SK-N-SH (cell line): Measurements from ENCODE around the gene NFAT5. TPM values are rescaled to one million over a fixed set of nuclear protein-coding genes. Genes with fewer than 3 reads are reported as not detected.

Experiments
- CTCF ChIA-PET: fragments of 300-600, 350-600 bp; formaldehyde crosslinking; extraction: SDS; loops from one replicate; lab custom pipeline; 2021; lab: Yijun Ruan, JAX
- POLR2A ChIA-PET: fragments of 350-600 bp; sonication (Branson Sonifier 250); formaldehyde crosslinking; extraction: SDS; loops from one replicate; lab custom pipeline; 2020; ENCODE audit warnings: antibody characterized with exemption, inconsistent platforms; lab: Yijun Ruan, JAX
- DNase-seq: peaks from one replicate; pipeline ENCODE4 v3.0.0; 2012
- H2AFZ ChIP-seq: fragments of 200-600 bp; sonication (generic); 2 replicates; pipeline ENCODE4 v1.8.1; 2016; ENCODE audit warnings: antibody characterized with exemption, mild to moderate bottlenecking, low read depth
- H3F3A ChIP-seq: fragments of 200-600 bp; sonication (generic); replicated peaks from 2 replicates; pipeline ENCODE3; 2016; ENCODE audit warnings: antibody characterized with exemption, mild to moderate bottlenecking; ENCODE audit not compliant: insufficient read depth
- H3K27ac ChIP-seq, 2 experiments: fragments of 200-500 bp in 1 of 2; fragments of 200-600 bp in 1 of 2; sonication (Bioruptor generic) in 1 of 2; sonication (generic), shearing (Covaris generic) in 1 of 2; 2 replicates each; pipeline versions ENCODE4 v1.5.1 to v1.6.1; 2014 to 2016; ENCODE audit warnings: low read depth in 2 of 2, inconsistent platforms in 1 of 2, low read length in 1 of 2, mild to moderate bottlenecking in 1 of 2, mixed read lengths in 1 of 2
- H3K27me3 ChIP-seq: fragments of 200-600 bp; sonication (generic), shearing (Covaris generic); 2 replicates; pipeline ENCODE4 v1.6.1; 2016; ENCODE audit warnings: mixed run types; ENCODE audit not compliant: insufficient read depth
- H3K36me3 ChIP-seq, 2 experiments: fragments of 200-500 bp in 1 of 2; fragments of 200-600 bp in 1 of 2; sonication (Bioruptor generic) in 1 of 2; sonication (generic) in 1 of 2; replicated peaks in 1 of 2; 2 replicates each; pipeline versions ENCODE3 to v1.5.1; 2014 to 2016; ENCODE audit warnings: low read length in 1 of 2, mild to moderate bottlenecking in 1 of 2; ENCODE audit not compliant: insufficient read depth in 2 of 2, control insufficient read depth in 1 of 2
- H3K4me1 ChIP-seq, 2 experiments: fragments of 200-500 bp in 1 of 2; fragments of 200-600 bp in 1 of 2; sonication (Bioruptor generic) in 1 of 2; sonication (generic), shearing (Covaris generic) in 1 of 2; 2 replicates each; pipeline versions ENCODE4 v1.5.1 to v1.6.1; 2014 to 2016; ENCODE audit warnings: low read depth in 1 of 2, low read length in 1 of 2, mixed run types in 1 of 2; ENCODE audit not compliant: insufficient read depth in 2 of 2, control insufficient read depth in 1 of 2
- H3K4me2 ChIP-seq: fragments of 200-600 bp; sonication (generic), shearing (Covaris generic); 2 replicates; pipeline ENCODE4 v1.6.1; 2017; ENCODE audit warnings: mixed run types
- H3K4me3 ChIP-seq, 2 experiments: fragments of 200-500 bp in 1 of 2; fragments of 200-600 bp in 1 of 2; sonication (Bioruptor generic) in 1 of 2; sonication (generic), shearing (Covaris generic) in 1 of 2; 2 replicates each; pipeline versions ENCODE4 v1.5.1 to v1.8.1; 2014 to 2016; ENCODE audit warnings: low read depth in 2 of 2, inconsistent platforms in 1 of 2, low read length in 1 of 2, mild to moderate bottlenecking in 1 of 2, mixed read lengths in 1 of 2, moderate library complexity in 1 of 2
- H3K79me2 ChIP-seq: fragments of 200-600 bp; sonication (generic); 2 replicates; pipeline ENCODE4 v1.8.1; 2017; ENCODE audit warnings: mild to moderate bottlenecking; ENCODE audit not compliant: insufficient read depth
- H3K9ac ChIP-seq: fragments of 200-600 bp; sonication (generic); 2 replicates; pipeline ENCODE4 v1.6.1; 2017; ENCODE audit warnings: mixed run types
- H3K9me2 ChIP-seq: fragments of 200-600 bp; sonication (generic); 2 replicates; pipeline ENCODE4 v1.6.1; 2017; ENCODE audit warnings: mixed run types
- H3K9me3 ChIP-seq: fragments of 200-600 bp; sonication (generic); 2 replicates; pipeline ENCODE4 v1.6.1; 2017; ENCODE audit warnings: mixed run types, mild to moderate bottlenecking, moderate library complexity
- H4K20me1 ChIP-seq: fragments of 200-600 bp; sonication (generic); 2 replicates; pipeline ENCODE4 v1.6.1; 2017; ENCODE audit warnings: mild to moderate bottlenecking, mixed run types; ENCODE audit not compliant: insufficient read depth
- CTCF ChIP-seq: fragments of 200-600 bp; sonication (generic); IDR thresholded peaks from 2 replicates; pipeline ENCODE4 v1.6.1; 2017; ENCODE audit warnings: antibody characterized with exemption, mild to moderate bottlenecking, moderate library complexity
- ELF1 ChIP-seq: IDR thresholded peaks from 2 replicates; pipeline ENCODE4 v1.4.0; 2012
- JUND ChIP-seq: IDR thresholded peaks from 2 replicates; pipeline ENCODE4 v1.4.0; 2012
- MEF2A ChIP-seq: IDR thresholded peaks from 2 replicates; pipeline ENCODE4 v1.4.0; 2012; ENCODE audit warnings: low read depth, borderline replicate concordance
- MXI1 ChIP-seq: IDR thresholded peaks from 2 replicates; pipeline ENCODE4 v1.6.1; 2012; ENCODE audit warnings: mild to moderate bottlenecking, low read depth, low read length, improper control_type of control experiment
- NFIC ChIP-seq: IDR thresholded peaks from 2 replicates; pipeline ENCODE4 v1.4.0; 2012; ENCODE audit warnings: borderline replicate concordance
- POLR2AphosphoS5 ChIP-seq: IDR thresholded peaks from 2 replicates; pipeline ENCODE4 v1.6.1; 2012; ENCODE audit warnings: low read depth, low read length
- RAD21 ChIP-seq: IDR thresholded peaks from 2 replicates; pipeline ENCODE4 v1.6.1; 2012; ENCODE audit warnings: mild to moderate bottlenecking, low read length
- RCOR1 ChIP-seq: fragments of 150-350 bp; IDR thresholded peaks from 2 replicates; pipeline ENCODE4 v1.6.1; 2017; ENCODE audit warnings: antibody characterized with exemption, low read length
- RFX5 ChIP-seq: IDR thresholded peaks from 2 replicates; pipeline ENCODE4 v1.6.1; 2012; ENCODE audit warnings: mild to moderate bottlenecking, improper control_type of control experiment, low read length
- TEAD4 ChIP-seq: IDR thresholded peaks from 2 replicates; pipeline ENCODE4 v1.4.0; 2012; ENCODE audit warnings: mild to moderate bottlenecking, borderline replicate concordance; ENCODE audit not compliant: insufficient read depth
- USF2 ChIP-seq: fragments of 150-350 bp; IDR thresholded peaks from 2 replicates; pipeline ENCODE4 v1.6.1; 2017; ENCODE audit warnings: antibody characterized with exemption, low read length, low read depth, borderline replicate concordance
- YY1 ChIP-seq: IDR thresholded peaks from 2 replicates; pipeline ENCODE4 v1.4.0; 2012; ENCODE audit warnings: low read depth, mild to moderate bottlenecking
- WGBS: methylation state at CpG from one replicate; pipeline ENCODE4 v1.1.6; 2017; ENCODE audit warnings: low lambda C conversion rate; 5-methylcytosine and 5-hydroxymethylcytosine counted together
- polyA plus RNA-seq, 3 experiments: library from polyadenylated mRNA; depleted of rRNA; stranded (reverse); fragments of >200 nt; gene quantifications; 2 replicates each; pipeline ENCODE4 v1.2.3, GENCODE V29; 2012
- TF ChIP-seq, protein P1 (sequence below): IDR thresholded peaks from 2 replicates; pipeline ENCODE4 v1.4.0; 2012; ENCODE audit warnings: low read depth, borderline replicate concordance

Gene NFAT5
- polyA plus RNA-seq, 1 of the 3 experiments (the other 2 are of a cell fraction), result 7.2 TPM

DNA sequence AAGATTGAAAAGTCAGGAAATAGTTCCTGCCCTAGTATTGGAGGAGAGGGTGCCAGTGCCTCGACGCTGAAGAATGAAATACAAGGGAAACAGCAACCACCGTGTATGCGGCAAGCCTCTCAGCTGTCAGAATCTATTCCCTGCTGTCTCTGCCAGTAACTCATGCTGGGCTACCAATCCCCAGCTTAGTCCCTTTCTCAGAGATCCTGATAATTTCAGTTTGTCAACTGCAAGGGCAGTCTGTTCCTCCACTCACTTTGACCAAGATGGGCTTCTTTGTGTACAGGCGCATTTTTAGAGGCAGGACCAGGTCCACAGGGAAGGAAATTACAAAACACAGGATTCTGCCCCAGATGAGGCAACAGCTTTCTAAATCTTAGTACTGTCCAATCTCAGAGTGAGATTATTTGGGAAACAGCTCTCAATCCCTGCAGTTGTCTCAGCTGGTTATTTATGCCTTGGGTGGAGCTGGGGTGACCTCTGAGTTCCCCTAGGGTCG lies 159.3 kb downstream of the NFAT5 start (continued):
- no peak for TF ChIP-seq USF2

- H3F3A ChIP-seq, result peaks cover 31% of the 10 kb centered on the region
- H3K9me2 ChIP-seq, result no peaks in the 10 kb centered on the region
Measured at GRCh38 chr16:69725480-69726312, 159.9 kb downstream of the NFAT5 start.

DNA sequence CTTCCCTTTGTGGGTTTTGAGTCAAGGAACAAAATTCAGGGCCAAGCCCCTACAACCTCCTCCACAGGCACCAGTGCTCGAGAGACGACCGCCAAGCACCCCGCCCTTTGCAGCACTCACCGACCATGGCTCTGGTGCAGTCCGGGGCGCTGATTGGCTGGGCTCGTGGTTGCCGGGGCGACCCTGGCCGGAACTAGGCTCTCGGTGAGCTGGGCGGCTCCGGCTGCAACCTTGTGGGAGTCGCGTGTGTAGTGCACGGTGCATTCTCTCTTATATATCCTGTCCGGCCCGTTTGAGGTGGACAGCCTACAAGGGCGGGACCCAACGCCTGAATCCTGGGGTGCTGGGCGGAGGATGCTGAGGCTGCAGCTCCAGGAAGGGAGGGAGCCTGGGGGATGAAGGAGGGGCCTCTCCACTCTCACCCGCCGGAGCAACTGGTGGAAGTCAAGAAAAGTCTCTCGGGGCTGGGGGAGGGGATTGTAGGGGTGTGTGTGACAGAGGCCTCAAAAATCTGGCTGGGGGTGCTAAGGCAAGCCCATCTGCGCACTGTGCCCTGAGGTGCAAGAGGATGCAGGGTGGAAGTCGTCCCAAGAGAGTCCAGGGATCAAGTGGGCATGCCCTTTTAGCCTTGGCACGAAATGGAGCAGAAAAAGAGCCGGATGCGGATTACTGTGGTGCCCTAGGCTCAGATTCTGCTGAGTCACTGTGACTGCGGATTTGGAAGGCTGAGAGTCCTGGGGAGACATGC lies 160.7 kb downstream of the NFAT5 start, which contains the start of gene NQO1:
Gene NQO1 (minus strand): TSS at position 248 of the 748 bp plus-strand sequence. CDS start 121 bp downstream, at position 127.
- peaks cover 58% of the 10 kb centered on the region for H3K79me2 ChIP-seq
- TF ChIP-seq TEAD4, result no peak
- no peak; the same call in 1 of the 2 replicates for TF ChIP-seq JUND
- no peak for TF ChIP-seq RCOR1
- peak; percentile 38; the same call in 1 of the 2 replicates for TF ChIP-seq ELF1
- TF ChIP-seq MEF2A, result no peak
- TF ChIP-seq NFIC, result no peak
- peak; percentile 95 for TF ChIP-seq MXI1
- 0 out of 2 replicates have a peak, but pooled peaks have one; percentile 33 for TF ChIP-seq YY1
- TF ChIP-seq CTCF, result no peak
- no peak for TF ChIP-seq USF2
- peak; percentile 85 for TF ChIP-seq POLR2AphosphoS5

More at GRCh38 chr16:69725480-69726312, 159.9 kb downstream of the NFAT5 start:
- Histone ChIP-seq H3K9ac (peak overlapping the region; percentile 77), H2AFZ (peak overlapping the region; percentile 87; the same call in 1 of the 2 replicates), H3K36me3 (peaks cover 0 to 6% of the 10 kb centered on the region in 2 experiments), H3K4me3 (peak overlapping the region; percentile 48 to 80), H3K27ac (peak overlapping the region; percentile 88 to 97), H3K79me2 (peaks cover 65% of the 10 kb centered on the region), H3K4me1 (peaks cover 17 to 18% of the 10 kb centered on the region in 2 experiments; a peak in 3 of 4 replicates), H3K4me2 (peak overlapping the region; percentile 97), H4K20me1 (no peaks in the 10 kb centered on the region), H3K27me3 (no peaks in the 10 kb centered on the region), H3K9me3 (no peaks in the 10 kb centered on the region)
- DNase-seq, result no peak
- ChIA-PET POLR2A (interaction anchor here (0.7 to 3.0 kb wide), 4 partner anchors 9 to 29 kb away, joined by 3 to 12 read pairs (median 4); partner anchors contain the start of gene NOB1), CTCF (interaction anchor here (0.8 to 3.6 kb wide), 3 partner anchors 15 to 331 kb away, joined by 3 to 19 read pairs (median 3); partner anchors contain the start of gene NOB1)
- WGBS, result 59% methylated on average over 32 of the region's 32 CpGs
- TF ChIP-seq RFX5 (no peak), NFIC (no peak), YY1 (0 out of 2 replicates have a peak, but pooled peaks have one; percentile 8), RAD21 (0 out of 2 replicates have a peak, but pooled peaks have one; percentile 1)
- TF ChIP-seq, protein P1, sequence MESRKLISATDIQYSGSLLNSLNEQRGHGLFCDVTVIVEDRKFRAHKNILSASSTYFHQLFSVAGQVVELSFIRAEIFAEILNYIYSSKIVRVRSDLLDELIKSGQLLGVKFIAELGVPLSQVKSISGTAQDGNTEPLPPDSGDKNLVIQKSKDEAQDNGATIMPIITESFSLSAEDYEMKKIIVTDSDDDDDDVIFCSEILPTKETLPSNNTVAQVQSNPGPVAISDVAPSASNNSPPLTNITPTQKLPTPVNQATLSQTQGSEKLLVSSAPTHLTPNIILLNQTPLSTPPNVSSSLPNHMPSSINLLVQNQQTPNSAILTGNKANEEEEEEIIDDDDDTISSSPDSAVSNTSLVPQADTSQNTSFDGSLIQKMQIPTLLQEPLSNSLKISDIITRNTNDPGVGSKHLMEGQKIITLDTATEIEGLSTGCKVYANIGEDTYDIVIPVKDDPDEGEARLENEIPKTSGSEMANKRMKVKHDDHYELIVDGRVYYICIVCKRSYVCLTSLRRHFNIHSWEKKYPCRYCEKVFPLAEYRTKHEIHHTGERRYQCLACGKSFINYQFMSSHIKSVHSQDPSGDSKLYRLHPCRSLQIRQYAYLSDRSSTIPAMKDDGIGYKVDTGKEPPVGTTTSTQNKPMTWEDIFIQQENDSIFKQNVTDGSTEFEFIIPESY, result no peak

More for the DNA sequence above, 160.7 kb downstream of the NFAT5 start, which contains the start of gene NQO1:
- no peaks in the 10 kb centered on the region for H3K9me2 ChIP-seq
- 2% methylated on average over 24 of the region's 31 CpGs for WGBS
- H3K9me3 ChIP-seq, result no peaks in the 10 kb centered on the region
- H3K4me2 ChIP-seq, result peak within 1 kb of the TSS; percentile 97
- H3K27me3 ChIP-seq, result no peaks in the 10 kb centered on the region
- H2AFZ ChIP-seq, result peak within 1 kb of the TSS; percentile 87
- peak within 1 kb of the TSS; percentile 77 for H3K9ac ChIP-seq
- peaks cover 0 to 3% of the 10 kb centered on the region in 2 experiments for H3K36me3 ChIP-seq
- H3K4me3 ChIP-seq, result peak within 1 kb of the TSS; percentile 48 to 80
- peak within 1 kb of the TSS; percentile 88 to 97 for H3K27ac ChIP-seq
- peaks cover 17 to 18% of the 10 kb centered on the region in 2 experiments; a peak in 3 of 4 replicates for H3K4me1 ChIP-seq
- peaks cover 31% of the 10 kb centered on the region for H3F3A ChIP-seq
- no peaks in the 10 kb centered on the region for H4K20me1 ChIP-seq
- peak; percentile 94 for DNase-seq
- POLR2A ChIA-PET, result interaction anchor here (0.7 to 3.0 kb wide), 4 partner anchors 8 to 28 kb away, joined by 3 to 12 read pairs (median 4); partner anchors contain the start of gene NOB1
- CTCF ChIA-PET, result interaction anchor here (0.8 to 3.6 kb wide), 4 partner anchors 10 to 332 kb away, joined by 3 to 19 read pairs (median 4); partner anchors contain the start of gene NOB1
